H1 (cell line): ENCODE results near the gene RINT1.

Experiments
- ATF2 ChIP-seq: IDR thresholded peaks from 2 replicates; pipeline ENCODE4 v1.6.1; 2012; ENCODE audit warnings: low read length, inconsistent platforms
- BRCA1 ChIP-seq: IDR thresholded peaks from 2 replicates; pipeline ENCODE4 v1.6.1; 2012; ENCODE audit warnings: low read depth, low read length, improper control_type of control experiment
- CBX5 ChIP-seq: fragments of 300-800, 300-1000 bp; sonication (generic); IDR thresholded peaks from 2 replicates; pipeline ENCODE4 v1.7.1; 2016; ENCODE audit warnings: antibody characterized with exemption, low read length, low read depth
- JUN ChIP-seq: IDR thresholded peaks from 2 replicates; pipeline ENCODE4 v1.6.1; 2011; ENCODE audit warnings: low read depth, mild to moderate bottlenecking, improper control_type of control experiment, low read length
- JUND ChIP-seq: IDR thresholded peaks from 2 replicates; pipeline ENCODE4 v1.6.1; 2011; ENCODE audit warnings: mild to moderate bottlenecking, improper control_type of control experiment, low read length
- POLR2A ChIP-seq, 2 experiments: IDR thresholded peaks; 1 replicate in 1 of 2; 2 replicates in 1 of 2; pipeline ENCODE4 v1.6.1; 2011; ENCODE audit warnings: low read depth in 2 of 2, low read length in 2 of 2, mild to moderate bottlenecking in 2 of 2; ENCODE audit errors: control extremely low read depth in 1 of 2
- YY1 ChIP-seq: IDR thresholded peaks from 2 replicates; pipeline ENCODE4 v1.6.1; 2011; ENCODE audit warnings: low read depth, mild to moderate bottlenecking, low read length
- TF ChIP-seq, protein P1 (sequence below), 3 experiments: IDR thresholded peaks; 1 replicate in 2 of 3; 2 replicates in 1 of 3; pipeline versions ENCODE4 v1.5.1 to v1.6.1; 2011; ENCODE audit warnings: low read length in 3 of 3, mild to moderate bottlenecking in 3 of 3, inconsistent platforms in 2 of 3, low read depth in 1 of 3, moderate library complexity in 1 of 3; ENCODE audit not compliant: insufficient read depth in 1 of 3; ENCODE audit errors: control extremely low read depth in 1 of 3

GRCh38 chr7:105580022-105580740, 48.2 kb downstream of the RINT1 start:
- TF ChIP-seq, protein P1, sequence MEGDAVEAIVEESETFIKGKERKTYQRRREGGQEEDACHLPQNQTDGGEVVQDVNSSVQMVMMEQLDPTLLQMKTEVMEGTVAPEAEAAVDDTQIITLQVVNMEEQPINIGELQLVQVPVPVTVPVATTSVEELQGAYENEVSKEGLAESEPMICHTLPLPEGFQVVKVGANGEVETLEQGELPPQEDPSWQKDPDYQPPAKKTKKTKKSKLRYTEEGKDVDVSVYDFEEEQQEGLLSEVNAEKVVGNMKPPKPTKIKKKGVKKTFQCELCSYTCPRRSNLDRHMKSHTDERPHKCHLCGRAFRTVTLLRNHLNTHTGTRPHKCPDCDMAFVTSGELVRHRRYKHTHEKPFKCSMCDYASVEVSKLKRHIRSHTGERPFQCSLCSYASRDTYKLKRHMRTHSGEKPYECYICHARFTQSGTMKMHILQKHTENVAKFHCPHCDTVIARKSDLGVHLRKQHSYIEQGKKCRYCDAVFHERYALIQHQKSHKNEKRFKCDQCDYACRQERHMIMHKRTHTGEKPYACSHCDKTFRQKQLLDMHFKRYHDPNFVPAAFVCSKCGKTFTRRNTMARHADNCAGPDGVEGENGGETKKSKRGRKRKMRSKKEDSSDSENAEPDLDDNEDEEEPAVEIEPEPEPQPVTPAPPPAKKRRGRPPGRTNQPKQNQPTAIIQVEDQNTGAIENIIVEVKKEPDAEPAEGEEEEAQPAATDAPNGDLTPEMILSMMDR (IDR thresholded peaks at IDR 0.05; ENCODE audit: control extremely low read depth in 1 of 3, insufficient read depth in 1 of 3, low read depth in 1 of 3, low read length in 3 of 3), result peak in 1 of 3 experiments; percentile 16; a peak in 1 of 4 replicates
- TF ChIP-seq BRCA1 (no peak), JUND (no peak), YY1 (no peak), CBX5 (no peak), ATF2 (no peak), JUN (no peak), POLR2A (IDR thresholded peaks at IDR 0.05; ENCODE audit: control extremely low read depth in 1 of 2, low read depth in 2 of 2, low read length in 2 of 2) (no peak)
